A673 (cell line): Measurements from ENCODE around the gene IFFO2. TPM values are rescaled to one million over a fixed set of nuclear protein-coding genes. Genes with fewer than 3 reads are reported as not detected.

Experiments used
- BruUV-seq: library from RNA; stranded (reverse); fragments of 400-500 nt; replicated peaks from 2 replicates; lab custom pipeline; 2021; lab: Mats Ljungman, UMichigan
- CTCF ChIA-PET: fragments of 300-600 bp; sonication (Branson Sonifier 250); formaldehyde crosslinking; loops from one replicate; lab custom pipeline; 2022; ENCODE audit warnings: antibody characterized with exemption; lab: Charles Lee
- POLR2A ChIA-PET: fragments of 300-600 bp; sonication (Branson Sonifier 250); formaldehyde crosslinking; loops from one replicate; lab custom pipeline; 2022; ENCODE audit warnings: antibody characterized with exemption; ENCODE audit not compliant: low non-redundant PET; lab: Charles Lee
- DNase-seq: peaks from one replicate; pipeline ENCODE4 v3.0.0-alpha.2; 2015; ENCODE audit warnings: low spot score
- H3K27ac ChIP-seq: fragments of 200-600 bp; sonication (generic); 2 replicates; pipeline ENCODE4 v1.5.1; 2016; ENCODE audit warnings: mixed run types, low read depth, mild to moderate bottlenecking, mixed read lengths, antibody characterized with exemption, low read length; ENCODE audit not compliant: poor library complexity, severe bottlenecking
- H3K27me3 ChIP-seq: fragments of 200-600 bp; sonication (generic); replicated peaks from 2 replicates; pipeline ENCODE4 v1.6.1; 2017; ENCODE audit warnings: mixed run types, low read depth, mild to moderate bottlenecking, mixed read lengths, antibody characterized with exemption, low read length; ENCODE audit not compliant: insufficient read depth, poor library complexity
- H3K36me3 ChIP-seq: fragments of 200-600 bp; sonication (generic); 2 replicates; pipeline ENCODE4 v1.6.1; 2016; ENCODE audit warnings: mixed run types, mild to moderate bottlenecking, mixed read lengths, antibody characterized with exemption, low read length; ENCODE audit not compliant: insufficient read depth, poor library complexity, severe bottlenecking
- H3K4me1 ChIP-seq: fragments of 200-600 bp; sonication (generic); 2 replicates; pipeline ENCODE4 v1.6.1; 2017; ENCODE audit warnings: mixed run types, mild to moderate bottlenecking, mixed read lengths, antibody characterized with exemption, low read length; ENCODE audit not compliant: insufficient read depth, poor library complexity, severe bottlenecking
- H3K4me3 ChIP-seq: fragments of 200-600 bp; sonication (generic); 2 replicates; pipeline ENCODE4 v1.5.1; 2016; ENCODE audit warnings: low read depth, mixed run types, mild to moderate bottlenecking, mixed read lengths, low read length; ENCODE audit not compliant: poor library complexity, severe bottlenecking
- H3K9me3 ChIP-seq: fragments of 200-600 bp; sonication (generic); 2 replicates; pipeline ENCODE4 v1.6.1; 2016; ENCODE audit warnings: mixed run types, low read depth, mild to moderate bottlenecking, mixed read lengths, antibody characterized with exemption, low read length; ENCODE audit not compliant: poor library complexity, severe bottlenecking
- EZH2 ChIP-seq: fragments of 200-600 bp; sonication (generic); IDR thresholded peaks from 2 replicates; pipeline ENCODE4 v1.6.1; 2017; ENCODE audit warnings: borderline replicate concordance, low read depth, mild to moderate bottlenecking, mixed read lengths, antibody characterized with exemption, low read length; ENCODE audit not compliant: poor library complexity, severe bottlenecking
- intact Hi-C: fragments of 100-400 bp; cut with micrococcal nuclease; formaldehyde crosslinking; loops from one replicate; pipeline ENCODE4 v1.10.0; 2022; ENCODE audit not compliant: unreplicated experiment
- total RNA-seq: library from RNA; stranded (reverse); gene quantifications from 2 replicates; pipeline ENCODE4 v1.2.3, GENCODE V29; 2021
- TF ChIP-seq, protein P1 (sequence below): fragments of 300-800, 200-600 bp; sonication (generic); conservative IDR thresholded peaks from 2 replicates; pipeline ENCODE4 v1.5.1; 2017; ENCODE audit warnings: low read depth, mild to moderate bottlenecking, antibody characterized with exemption, low read length, moderate library complexity, mixed read lengths

Gene IFFO2
- total RNA-seq, 1 experiment from 2014 or later = 13.3 TPM

DNA sequence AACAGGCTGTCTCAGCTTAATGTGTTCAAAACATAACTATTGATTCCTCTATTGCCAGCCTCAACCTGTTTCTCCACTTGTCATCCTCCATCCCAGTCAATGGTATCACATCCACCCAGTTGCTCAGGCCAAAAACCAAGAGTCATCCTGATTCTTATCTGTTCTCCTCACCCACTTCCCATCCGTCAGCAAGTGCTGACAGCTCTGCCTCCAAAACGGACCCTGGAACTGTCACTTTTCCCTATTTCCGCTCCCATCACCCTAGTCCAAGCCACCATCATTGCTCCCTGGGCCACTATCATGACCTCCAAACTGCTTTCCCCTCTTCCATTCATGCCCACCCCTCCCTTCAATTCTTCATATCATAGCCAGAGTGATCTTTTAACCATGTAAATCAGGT, 36.2 kb upstream of the IFFO2 start:
- Histone ChIP-seq H3K4me3 (no peak overlapping the region), H3K27ac (no peak overlapping the region), H3K9me3 (no peaks in the 10 kb centered on the region), H3K4me1 (no peaks in the 10 kb centered on the region), H3K36me3 (no peaks in the 10 kb centered on the region), H3K27me3 (no peaks in the 10 kb centered on the region)
- intact Hi-C loops = no loop called here
- no peak for DNase-seq
- CTCF ChIA-PET = no interaction called here
- no TSS peak for BruUV-seq
- TF ChIP-seq, protein P1, sequence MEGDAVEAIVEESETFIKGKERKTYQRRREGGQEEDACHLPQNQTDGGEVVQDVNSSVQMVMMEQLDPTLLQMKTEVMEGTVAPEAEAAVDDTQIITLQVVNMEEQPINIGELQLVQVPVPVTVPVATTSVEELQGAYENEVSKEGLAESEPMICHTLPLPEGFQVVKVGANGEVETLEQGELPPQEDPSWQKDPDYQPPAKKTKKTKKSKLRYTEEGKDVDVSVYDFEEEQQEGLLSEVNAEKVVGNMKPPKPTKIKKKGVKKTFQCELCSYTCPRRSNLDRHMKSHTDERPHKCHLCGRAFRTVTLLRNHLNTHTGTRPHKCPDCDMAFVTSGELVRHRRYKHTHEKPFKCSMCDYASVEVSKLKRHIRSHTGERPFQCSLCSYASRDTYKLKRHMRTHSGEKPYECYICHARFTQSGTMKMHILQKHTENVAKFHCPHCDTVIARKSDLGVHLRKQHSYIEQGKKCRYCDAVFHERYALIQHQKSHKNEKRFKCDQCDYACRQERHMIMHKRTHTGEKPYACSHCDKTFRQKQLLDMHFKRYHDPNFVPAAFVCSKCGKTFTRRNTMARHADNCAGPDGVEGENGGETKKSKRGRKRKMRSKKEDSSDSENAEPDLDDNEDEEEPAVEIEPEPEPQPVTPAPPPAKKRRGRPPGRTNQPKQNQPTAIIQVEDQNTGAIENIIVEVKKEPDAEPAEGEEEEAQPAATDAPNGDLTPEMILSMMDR = no peak
- TF ChIP-seq EZH2 = no peak
- POLR2A ChIA-PET = no interaction called here

DNA sequence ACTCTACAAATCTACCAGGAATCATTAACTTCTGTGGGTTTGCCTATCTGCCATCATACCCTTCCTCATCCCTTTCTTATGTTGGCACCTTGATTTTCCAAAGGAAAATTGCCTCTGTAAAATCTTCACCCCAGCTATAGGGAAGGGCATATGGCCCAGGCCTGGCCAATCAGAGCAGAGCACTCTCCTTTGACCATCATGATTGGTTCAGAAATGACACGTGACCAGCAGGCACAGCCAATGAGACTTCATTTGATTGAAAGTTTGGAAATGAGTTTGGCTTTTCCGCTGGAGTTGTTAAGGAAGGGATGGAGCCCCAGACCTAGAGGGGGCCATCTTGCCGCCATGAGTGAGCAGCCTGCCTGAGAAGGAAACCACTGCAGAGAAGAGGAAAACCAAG, 35.1 kb upstream of the IFFO2 start:
- Histone ChIP-seq H3K4me3 (no peak overlapping the region), H3K4me1 (no peaks in the 10 kb centered on the region), H3K27me3 (no peaks in the 10 kb centered on the region), H3K27ac (no peak overlapping the region), H3K9me3 (no peaks in the 10 kb centered on the region), H3K36me3 (no peaks in the 10 kb centered on the region)
- BruUV-seq = no TSS peak
- ChIA-PET POLR2A (no interaction called here), CTCF (no interaction called here)
- intact Hi-C loops = no loop called here
- TF ChIP-seq EZH2 = no peak
- TF ChIP-seq, protein P1 = no peak
- DNase-seq = no peak

DNA sequence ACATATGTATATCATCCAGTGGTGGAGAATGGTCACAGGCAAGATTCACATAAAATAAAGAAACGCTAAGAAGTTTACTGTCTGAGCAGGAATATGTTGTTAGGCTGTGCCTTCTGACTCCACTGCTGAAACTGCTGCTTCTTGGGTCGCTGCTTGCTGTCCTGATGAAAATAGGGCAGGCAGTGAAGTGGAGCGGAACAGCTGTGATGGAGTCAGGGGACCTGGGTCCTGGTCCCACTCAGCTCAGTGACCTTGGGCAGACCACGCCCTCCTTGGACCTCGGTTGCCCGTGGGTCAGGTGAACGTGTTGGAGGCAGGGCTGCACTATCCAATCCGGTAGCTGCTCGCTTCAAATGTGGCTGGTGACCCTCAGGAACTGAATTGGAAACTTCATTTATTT, 33.4 kb upstream of the IFFO2 start:
- Histone ChIP-seq H3K9me3 (no peaks in the 10 kb centered on the region), H3K36me3 (no peaks in the 10 kb centered on the region), H3K27ac (no peak overlapping the region), H3K27me3 (no peaks in the 10 kb centered on the region), H3K4me3 (no peak overlapping the region), H3K4me1 (peaks cover 6% of the 10 kb centered on the region)
- no peak for TF ChIP-seq EZH2
- TF ChIP-seq, protein P1 = no peak
- intact Hi-C loops = no loop called here
- DNase-seq = no peak
- ChIA-PET POLR2A (no interaction called here), CTCF (no interaction called here)
- no TSS peak for BruUV-seq
